ENCODE results near the gene PDGFRB.

- TF ChIP-seq ZNF777 (tag by site-specific recombination; IDR thresholded peaks at IDR 0.05; ENCODE audit: borderline replicate concordance) (no peak), ZNF274 (IDR thresholded peaks at IDR 0.05; ENCODE audit: low read length) (no peak), ZNF274 (tag by site-specific recombination; IDR thresholded peaks at IDR 0.05; ENCODE audit: borderline replicate concordance) (no peak), BCL11B (tag by site-specific recombination; IDR thresholded peaks at IDR 0.05; ENCODE audit: low read depth) (no peak), ZNF843 (tag by site-specific recombination; IDR thresholded peaks at IDR 0.05) (no peak), TCF7L2 (IDR thresholded peaks at IDR 0.05; ENCODE audit: borderline replicate concordance, low read depth, low read length) (no peak), ZNF324 (tag by site-specific recombination; IDR thresholded peaks at IDR 0.05) (no peak), CTCF (tag by site-specific recombination; IDR thresholded peaks at IDR 0.05) (no peak)
Observed at GRCh38 chr5:150067405-150067960, 88.2 kb downstream of the PDGFRB start.

All from HEK293 (cell line).